ENCODE measurements around the gene SUSD1.

- TF ChIP-seq CTCF (IDR thresholded peaks at IDR 0.05; ENCODE audit: low read depth, low read length) (no peak), MYC (IDR thresholded peaks at IDR 0.05; ENCODE audit: low read depth, low read length) (no peak)
Measured at GRCh38 chr9:112162621-112163413, 12.3 kb downstream of the SUSD1 start.
